Endothelial cell of umbilical vein (primary cell): Measurements from ENCODE around the gene TUBB4B. TPM values are rescaled to one million over a fixed set of nuclear protein-coding genes. Genes with fewer than 3 reads are reported as not detected.

Source experiments
- BruUV-seq: library from RNA; stranded (reverse); fragments of 400-500 nt; replicated peaks from 2 replicates; lab custom pipeline; 2021; lab: Mats Ljungman, UMichigan
- CTCF ChIA-PET: fragments of 300-600, 350-600 bp; sonication (Branson Sonifier 250); formaldehyde crosslinking; loops from one replicate; lab custom pipeline; 2021; ENCODE audit warnings: antibody characterized with exemption, inconsistent platforms; lab: Charles Lee
- POLR2A ChIA-PET: fragments of 300-600, 350-600 bp; sonication (Branson Sonifier 250); formaldehyde crosslinking; loops from one replicate; lab custom pipeline; 2021; ENCODE audit warnings: antibody characterized with exemption, inconsistent platforms; lab: Charles Lee
- DNase-seq: peaks from one replicate; pipeline ENCODE4 v3.0.0-alpha.2; 2011; ENCODE audit warnings: low read depth, low spot score
- FAIRE-seq: peaks from 2 replicates; lab custom pipeline; 2011; peaks lifted over from hg19 to GRCh38; lab: Jason Lieb, UNC
- H2AFZ ChIP-seq: 2 replicates; pipeline ENCODE4 v1.6.0; 2012; ENCODE audit warnings: low read depth, low read length, control low read depth, inconsistent platforms
- H3K27ac ChIP-seq: 2 replicates; pipeline ENCODE4 v1.5.1; 2011; ENCODE audit warnings: low read depth, mild to moderate bottlenecking, control low read depth, low read length, moderate library complexity; ENCODE audit not compliant: insufficient read depth
- H3K27me3 ChIP-seq, 2 experiments: 2 replicates each; pipeline versions ENCODE4 v1.6.0 to v1.6.1; 2011; ENCODE audit warnings: low read length in 2 of 2, mixed read lengths in 1 of 2; ENCODE audit not compliant: control insufficient read depth in 2 of 2, insufficient read depth in 2 of 2
- H3K36me3 ChIP-seq, 2 experiments: 2 replicates in 1 of 2; 3 replicates in 1 of 2; pipeline ENCODE4 v1.5.1; 2011; ENCODE audit warnings: low read length in 2 of 2, mild to moderate bottlenecking in 1 of 2, moderate library complexity in 1 of 2; ENCODE audit not compliant: control insufficient read depth in 2 of 2, insufficient read depth in 2 of 2; ENCODE audit errors: extremely low read depth in 1 of 2
- H3K4me1 ChIP-seq: 3 replicates; pipeline ENCODE4 v1.5.1; 2011; ENCODE audit warnings: mild to moderate bottlenecking, low read length; ENCODE audit not compliant: control insufficient read depth, insufficient read depth; ENCODE audit errors: extremely low read depth
- H3K4me2 ChIP-seq: 2 replicates; pipeline ENCODE4 v1.6.1; 2011; ENCODE audit warnings: low read length, control low read depth, mixed read lengths; ENCODE audit not compliant: insufficient read depth
- H3K4me3 ChIP-seq, 3 experiments: fragments of 200-600 bp in 1 of 3; sonication (generic), shearing (Covaris generic) in 1 of 3; replicated peaks in 1 of 3; 2 replicates each; pipeline ENCODE4 v1.5.1; 2011 to 2016; ENCODE audit warnings: control low read depth in 3 of 3, low read length in 3 of 3, mild to moderate bottlenecking in 2 of 3, inconsistent platforms in 1 of 3, low read depth in 1 of 3, moderate library complexity in 1 of 3; ENCODE audit not compliant: insufficient read depth in 1 of 3
- H3K79me2 ChIP-seq: 2 replicates; pipeline ENCODE4 v1.6.0; 2012; ENCODE audit warnings: low read length, inconsistent platforms; ENCODE audit not compliant: control insufficient read depth, insufficient read depth
- H3K9ac ChIP-seq: replicated peaks from 2 replicates; pipeline ENCODE3; 2011; ENCODE audit warnings: low read length, control low read depth; ENCODE audit not compliant: insufficient read depth; ENCODE audit errors: extremely low read depth
- H3K9me1 ChIP-seq: replicated peaks from 3 replicates; pipeline ENCODE4 v1.6.0; 2011; ENCODE audit warnings: mild to moderate bottlenecking, low read length; ENCODE audit not compliant: control insufficient read depth, insufficient read depth; ENCODE audit errors: extremely low read depth
- H3K9me3 ChIP-seq: replicated peaks from 2 replicates; pipeline ENCODE4 v1.5.1; 2012; ENCODE audit warnings: low read length, inconsistent platforms; ENCODE audit not compliant: control insufficient read depth, insufficient read depth
- H4K20me1 ChIP-seq: replicated peaks from 2 replicates; pipeline ENCODE3; 2011; ENCODE audit warnings: mild to moderate bottlenecking, low read length; ENCODE audit not compliant: control insufficient read depth, insufficient read depth; ENCODE audit errors: extremely low read depth
- GATA2 ChIP-seq: IDR thresholded peaks from 2 replicates; pipeline ENCODE4 v1.7.0; 2011; ENCODE audit warnings: low read depth, mild to moderate bottlenecking, moderate library complexity, mixed read lengths, low read length; ENCODE audit not compliant: insufficient read length, insufficient read depth
- JUN ChIP-seq: IDR thresholded peaks from 2 replicates; pipeline ENCODE4 v1.6.1; 2011; ENCODE audit warnings: borderline replicate concordance, low read depth; ENCODE audit not compliant: insufficient read length, insufficient read depth
- MYC ChIP-seq: IDR thresholded peaks from one replicate; pipeline ENCODE4 v1.6.1; 2011; ENCODE audit warnings: mild to moderate bottlenecking, low read depth, low read length
- POLR2A ChIP-seq: IDR thresholded peaks from 2 replicates; pipeline ENCODE4 v1.6.1; 2012; ENCODE audit warnings: low read depth, mild to moderate bottlenecking, control low read depth, low read length
- POLR2AphosphoS5 ChIP-seq: IDR thresholded peaks from 2 replicates; pipeline ENCODE4 v1.6.1; 2012; ENCODE audit warnings: low read depth, mild to moderate bottlenecking, control low read depth, low read length, moderate library complexity; ENCODE audit not compliant: insufficient read depth
- dilution Hi-C: fragments of 300-500 bp; cut with MboI; formaldehyde crosslinking; loops from one replicate; pipeline ENCODE4 v1.15.0; 2019; ENCODE audit warnings: low sequenced_read_pairs; ENCODE audit not compliant: extremely low pct_ligation_motif_present
- intact Hi-C: fragments of 100-400 bp; cut with micrococcal nuclease; formaldehyde crosslinking; loops from one replicate; pipeline ENCODE4 v1.10.0; 2022
- polyA plus RNA-seq, 4 experiments: library from polyadenylated mRNA; depleted of rRNA in 3 of 4; stranded (reverse) in 3 of 4; unstranded in 1 of 4; fragments of >200 nt; gene quantifications; 2 replicates each; pipeline versions ENCODE4 v1.2.1 to v1.2.3, GENCODE V29; 2011 to 2012; ENCODE audit warnings: missing spikeins in 1 of 4
- total RNA-seq: library from RNA; stranded (reverse); gene quantifications from 2 replicates; pipeline ENCODE4 v1.2.3, GENCODE V29; 2021
- TF ChIP-seq, protein P1 (sequence below), 2 donors: IDR thresholded peaks; 1 replicate in 1 of 2; 2 replicates in 1 of 2; pipeline ENCODE4 v1.5.1; 2011; ENCODE audit warnings: low read length in 2 of 2, mild to moderate bottlenecking in 2 of 2, moderate library complexity in 2 of 2, control low read depth in 1 of 2, inconsistent platforms in 1 of 2, low read depth in 1 of 2; ENCODE audit not compliant: insufficient read depth in 1 of 2; ENCODE audit errors: extremely low read depth in 1 of 2
- TF ChIP-seq, protein P2 (sequence below): IDR thresholded peaks from 2 replicates; pipeline ENCODE4 v1.6.1; 2011; ENCODE audit not compliant: insufficient read depth, insufficient read length

The TUBB4B gene
- total and polyA plus RNA-seq, 2 donors (not counting 3 experiments of a cell fraction or from before 2014, with no cell fraction given): 418 to 558 TPM

DNA sequence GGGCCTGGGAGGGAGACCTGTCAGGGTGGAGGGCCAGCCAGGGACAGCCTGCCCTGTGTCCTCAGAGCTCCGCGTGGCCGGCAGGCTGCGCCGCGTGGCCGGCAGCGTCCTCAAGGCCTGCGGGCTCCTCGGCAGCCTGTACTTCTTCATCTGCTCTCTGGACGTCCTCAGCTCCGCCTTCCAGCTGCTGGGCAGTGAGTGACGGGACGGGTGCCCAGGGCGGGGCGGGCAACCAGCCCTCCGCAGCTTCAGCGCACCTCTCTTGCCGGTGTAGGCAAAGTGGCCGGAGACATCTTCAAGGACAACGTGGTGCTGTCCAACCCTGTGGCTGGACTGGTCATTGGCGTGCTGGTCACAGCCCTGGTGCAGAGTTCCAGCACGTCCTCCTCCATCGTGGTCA is 8.6 kb upstream of the TUBB4B start:
- no peak for TF ChIP-seq GATA2
- no peak for TF ChIP-seq MYC
- no peak for TF ChIP-seq POLR2AphosphoS5
- no peak for TF ChIP-seq POLR2A
- TF ChIP-seq, protein P1, sequence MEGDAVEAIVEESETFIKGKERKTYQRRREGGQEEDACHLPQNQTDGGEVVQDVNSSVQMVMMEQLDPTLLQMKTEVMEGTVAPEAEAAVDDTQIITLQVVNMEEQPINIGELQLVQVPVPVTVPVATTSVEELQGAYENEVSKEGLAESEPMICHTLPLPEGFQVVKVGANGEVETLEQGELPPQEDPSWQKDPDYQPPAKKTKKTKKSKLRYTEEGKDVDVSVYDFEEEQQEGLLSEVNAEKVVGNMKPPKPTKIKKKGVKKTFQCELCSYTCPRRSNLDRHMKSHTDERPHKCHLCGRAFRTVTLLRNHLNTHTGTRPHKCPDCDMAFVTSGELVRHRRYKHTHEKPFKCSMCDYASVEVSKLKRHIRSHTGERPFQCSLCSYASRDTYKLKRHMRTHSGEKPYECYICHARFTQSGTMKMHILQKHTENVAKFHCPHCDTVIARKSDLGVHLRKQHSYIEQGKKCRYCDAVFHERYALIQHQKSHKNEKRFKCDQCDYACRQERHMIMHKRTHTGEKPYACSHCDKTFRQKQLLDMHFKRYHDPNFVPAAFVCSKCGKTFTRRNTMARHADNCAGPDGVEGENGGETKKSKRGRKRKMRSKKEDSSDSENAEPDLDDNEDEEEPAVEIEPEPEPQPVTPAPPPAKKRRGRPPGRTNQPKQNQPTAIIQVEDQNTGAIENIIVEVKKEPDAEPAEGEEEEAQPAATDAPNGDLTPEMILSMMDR (IDR thresholded peaks at IDR 0.05; ENCODE audit: extremely low read depth in 1 of 2, insufficient read depth in 1 of 2, low read depth in 1 of 2, low read length in 2 of 2): no peak
- TF ChIP-seq, protein P2, sequence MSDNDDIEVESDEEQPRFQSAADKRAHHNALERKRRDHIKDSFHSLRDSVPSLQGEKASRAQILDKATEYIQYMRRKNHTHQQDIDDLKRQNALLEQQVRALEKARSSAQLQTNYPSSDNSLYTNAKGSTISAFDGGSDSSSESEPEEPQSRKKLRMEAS: no peak
- no peak for TF ChIP-seq JUN
- CTCF ChIA-PET: no interaction called here
- BruUV-seq: no TSS peak

More for the DNA sequence above, 8.6 kb upstream of the TUBB4B start:
- Histone ChIP-seq H3K27ac (no peak overlapping the region), H3K9me3 (no peaks in the 10 kb centered on the region), H3K4me1 (no peaks in the 10 kb centered on the region), H3K9ac (no peak overlapping the region), H3K4me3 (no peak overlapping the region), H2AFZ (no peak overlapping the region), H3K79me2 (no peaks in the 10 kb centered on the region), H3K27me3 (no peaks in the 10 kb centered on the region), H3K36me3 (no peaks in the 10 kb centered on the region), H4K20me1 (no peaks in the 10 kb centered on the region), H3K4me2 (no peak overlapping the region), H3K9me1 (no peaks in the 10 kb centered on the region)
- intact Hi-C loops: no loop called here
- FAIRE-seq (no peak), DNase-seq (no peak)
- dilution Hi-C loops: no loop called here
- POLR2A ChIA-PET: no interaction called here
